DND-41 (cell line): Measurements from ENCODE around the gene GDAP2.

Experiments used
- ATAC-seq: fragments of 200-7000 bp; cut with Tn5 transposase; 3 replicates; pipeline ENCODE4 v1.9.1; 2021; ENCODE audit warnings: low read depth; ENCODE audit not compliant: insufficient read depth
- DNase-seq: peaks from one replicate; pipeline ENCODE4 v3.0.0-alpha.2; 2020
- H2AFZ ChIP-seq: 2 replicates; pipeline ENCODE4 v1.6.0; 2012; ENCODE audit warnings: low read depth, low read length
- H3K27ac ChIP-seq: 2 replicates; pipeline ENCODE4 v1.5.1; 2012; ENCODE audit warnings: low read length, inconsistent platforms
- H3K27me3 ChIP-seq: fragments of 200-600 bp; sonication (generic); 2 replicates; pipeline ENCODE4 v1.6.0; 2012; ENCODE audit warnings: low read length, mild to moderate bottlenecking, inconsistent platforms; ENCODE audit not compliant: insufficient read depth, poor library complexity
- H3K36me3 ChIP-seq: 2 replicates; pipeline ENCODE4 v1.5.1; 2012; ENCODE audit warnings: low read length, inconsistent platforms; ENCODE audit not compliant: insufficient read depth
- H3K4me1 ChIP-seq: 2 replicates; pipeline ENCODE4 v1.5.1; 2012; ENCODE audit warnings: mild to moderate bottlenecking, low read length; ENCODE audit not compliant: insufficient read depth
- H3K4me2 ChIP-seq: 2 replicates; pipeline ENCODE4 v1.6.0; 2012; ENCODE audit warnings: mild to moderate bottlenecking, moderate library complexity, low read length, inconsistent platforms; ENCODE audit not compliant: insufficient read depth
- H3K4me3 ChIP-seq, 2 experiments: fragments of 200-600 bp in 1 of 2; shearing (Covaris generic) in 1 of 2; 2 replicates each; pipeline ENCODE4 v1.5.1; 2012 to 2016; ENCODE audit warnings: inconsistent platforms in 2 of 2, low read length in 2 of 2, mild to moderate bottlenecking in 2 of 2, low read depth in 1 of 2, moderate library complexity in 1 of 2
- H3K79me2 ChIP-seq: 2 replicates; pipeline ENCODE4 v1.6.0; 2012; ENCODE audit warnings: low read length, inconsistent platforms; ENCODE audit not compliant: insufficient read depth
- H3K9ac ChIP-seq: 2 replicates; pipeline ENCODE4 v1.6.0; 2012; ENCODE audit warnings: low read depth, mild to moderate bottlenecking, inconsistent platforms, low read length, moderate library complexity
- H3K9me3 ChIP-seq: 2 replicates; pipeline ENCODE4 v1.5.1; 2012; ENCODE audit warnings: low read length, moderate library complexity, mild to moderate bottlenecking, inconsistent platforms; ENCODE audit not compliant: insufficient read depth, severe bottlenecking
- H4K20me1 ChIP-seq: 2 replicates; pipeline ENCODE4 v1.6.0; 2012; ENCODE audit warnings: low read length; ENCODE audit not compliant: insufficient read depth
- CTCF ChIP-seq: IDR thresholded peaks from 2 replicates; pipeline ENCODE4 v1.5.1; 2012; ENCODE audit warnings: borderline replicate concordance, low read length, moderate library complexity, mild to moderate bottlenecking; ENCODE audit not compliant: poor library complexity, severe bottlenecking; ENCODE audit errors: extremely low read depth
- EZH2 ChIP-seq: IDR thresholded peaks from 3 replicates; pipeline ENCODE4 v1.6.1; 2012; ENCODE audit warnings: borderline replicate concordance, low read depth, mild to moderate bottlenecking, moderate library complexity, low read length, inconsistent platforms; ENCODE audit not compliant: severe bottlenecking

GDAP2 gene

GRCh38 chr1:117860896-117861610, 68.4 kb downstream of the GDAP2 start:
- no peak for DNase-seq
- Histone ChIP-seq H3K79me2 (no peaks in the 10 kb centered on the region), H3K4me3 (no peak overlapping the region), H3K9me3 (no peaks in the 10 kb centered on the region), H2AFZ (no peak overlapping the region), H3K27ac (no peak overlapping the region), H3K4me2 (no peak overlapping the region), H4K20me1 (no peaks in the 10 kb centered on the region), H3K9ac (no peak overlapping the region), H3K4me1 (no peaks in the 10 kb centered on the region), H3K36me3 (peaks cover 8% of the 10 kb centered on the region; the same call in 1 of the 2 replicates), H3K27me3 (no peaks in the 10 kb centered on the region)
- ATAC-seq = no peak
- no peak for TF ChIP-seq CTCF
- no peak for TF ChIP-seq EZH2

- H3K79me2 ChIP-seq = no peaks in the 10 kb centered on the region
- H3K9ac ChIP-seq = no peak overlapping the region
- DNase-seq (no peak), ATAC-seq (no peak)
- H3K27ac ChIP-seq = no peak overlapping the region
- H3K27me3 ChIP-seq = no peaks in the 10 kb centered on the region
- no peak for TF ChIP-seq EZH2
- TF ChIP-seq CTCF = no peak
- no peak overlapping the region for H2AFZ ChIP-seq
- no peak overlapping the region for H3K4me3 ChIP-seq
- no peaks in the 10 kb centered on the region for H3K9me3 ChIP-seq
- no peaks in the 10 kb centered on the region for H3K4me1 ChIP-seq
- no peaks in the 10 kb centered on the region for H3K36me3 ChIP-seq
- no peaks in the 10 kb centered on the region for H4K20me1 ChIP-seq
- no peak overlapping the region for H3K4me2 ChIP-seq
Observed at GRCh38 chr1:117859901-117860300, 69.5 kb downstream of the GDAP2 start.

GRCh38 chr1:117857418-117857817, 72.0 kb downstream of the GDAP2 start:
- Histone ChIP-seq H3K4me1 (no peaks in the 10 kb centered on the region), H3K9me3 (no peaks in the 10 kb centered on the region), H3K36me3 (no peaks in the 10 kb centered on the region), H3K9ac (no peak overlapping the region), H3K27me3 (no peaks in the 10 kb centered on the region), H3K4me2 (no peak overlapping the region), H3K79me2 (no peaks in the 10 kb centered on the region), H4K20me1 (no peaks in the 10 kb centered on the region), H3K27ac (no peak overlapping the region), H3K4me3 (no peak overlapping the region), H2AFZ (no peak overlapping the region)
- no peak for TF ChIP-seq CTCF
- DNase-seq = no peak
- no peak for ATAC-seq
